HG03432 (cell line): Measurements from ENCODE around the gene CPED1.
"Not testable (repeated sequence)": the region's sequence is repeated elsewhere in the genome, so short reads cannot be mapped to it uniquely, and the experiment has no call there.

Experiments used
- ATAC-seq: cut with Tn5 transposase; IDR thresholded peaks from one replicate; pipeline ENCODE4 v1.9.1; 2021; ENCODE audit warnings: mild to moderate bottlenecking, moderate library complexity; ENCODE audit not compliant: unreplicated experiment

The CPED1 gene

GRCh38 chr7:121205777-121206176 is 217.3 kb downstream of the CPED1 start:
- no peak for ATAC-seq

GRCh38 chr7:121211253-121211652 is 222.7 kb downstream of the CPED1 start:
- no peak for ATAC-seq

- no peak for ATAC-seq
Measured at GRCh38 chr7:121212036-121212435, 223.5 kb downstream of the CPED1 start.

GRCh38 chr7:121214657-121215056 is 226.1 kb downstream of the CPED1 start:
- no peak for ATAC-seq

- ATAC-seq: no peak
Measured at GRCh38 chr7:121219026-121219425, 230.5 kb downstream of the CPED1 start.

- ATAC-seq: not testable (repeated sequence)
Measured at GRCh38 chr7:121221108-121221507, 232.6 kb downstream of the CPED1 start.

GRCh38 chr7:121228779-121229178 is 240.3 kb downstream of the CPED1 start:
- ATAC-seq: no peak

- ATAC-seq: no peak
Measured at GRCh38 chr7:121235201-121235600, 246.7 kb downstream of the CPED1 start.

- no peak for ATAC-seq
Measured at GRCh38 chr7:121237601-121238000, 249.1 kb downstream of the CPED1 start.

GRCh38 chr7:121244120-121244870 is 255.8 kb downstream of the CPED1 start:
- no peak for ATAC-seq

- not testable (repeated sequence) for ATAC-seq
Measured at GRCh38 chr7:121251367-121251766, 262.9 kb downstream of the CPED1 start.

GRCh38 chr7:121252523-121253235 is 264.2 kb downstream of the CPED1 start:
- not testable (repeated sequence) for ATAC-seq

- ATAC-seq: no peak
Measured at GRCh38 chr7:121259826-121260225, 271.3 kb downstream of the CPED1 start.

- no peak for ATAC-seq
Measured at GRCh38 chr7:121261207-121261884, 272.8 kb downstream of the CPED1 start.

GRCh38 chr7:121262221-121262620 is 273.7 kb downstream of the CPED1 start:
- ATAC-seq: no peak

- no peak for ATAC-seq
Measured at GRCh38 chr7:121262969-121263368, 274.5 kb downstream of the CPED1 start.

GRCh38 chr7:121266307-121266894 is 277.9 kb downstream of the CPED1 start:
- ATAC-seq: no peak

GRCh38 chr7:121267612-121268011 is 279.1 kb downstream of the CPED1 start:
- ATAC-seq: no peak

- no peak for ATAC-seq
Measured at GRCh38 chr7:121269798-121270197, 281.3 kb downstream of the CPED1 start.

- no peak for ATAC-seq
Measured at GRCh38 chr7:121271098-121271497, 282.6 kb downstream of the CPED1 start.

- ATAC-seq: peak; percentile 60
Measured at GRCh38 chr7:121271916-121272315, 283.4 kb downstream of the CPED1 start.
